Measurements from ENCODE around the gene KLHDC3.

- no peak for TF ChIP-seq CTCF (conservative IDR thresholded peaks at IDR 0.05 in 1 of 2, IDR thresholded peaks at IDR 0.05 in 1 of 2; ENCODE audit: low read depth in 1 of 2, low read length in 2 of 2)
- TF ChIP-seq EZH2 (IDR thresholded peaks at IDR 0.05; ENCODE audit: low read length, missing control alignments) = no peak
Measured at GRCh38 chr6:43062818-43063217, 48.8 kb downstream of the KLHDC3 start.
